Endothelial cell of hepatic sinusoid (primary cell): ENCODE measurements around the gene HLX.

Experiments
- in situ Hi-C: cut with HindIII; loops from 2 replicates; pipeline ENCODE4 v1.10.0; 2017; ENCODE audit warnings: low sequenced_read_pairs

HLX gene

GRCh38 chr1:220894025-220894923, 15.0 kb downstream of the HLX start:
- in situ Hi-C loops = loop anchor here (25.0 kb wide), 1 partner anchor 543 kb away; no protein-coding TSS in a partner anchor

- in situ Hi-C loops = loop anchor here (25.0 kb wide), 1 partner anchor 542 kb away; no protein-coding TSS in a partner anchor
These were observed 15.6 kb downstream of the HLX start for GRCh38 chr1:220894924-220895256.

- in situ Hi-C loops = loop anchor here (25.0 kb wide), 1 partner anchor 542 kb away; no protein-coding TSS in a partner anchor
These were observed 16.2 kb downstream of the HLX start for GRCh38 chr1:220895412-220895946.

- in situ Hi-C loops = loop anchor here (25.0 kb wide), 1 partner anchor 541 kb away; no protein-coding TSS in a partner anchor
These were observed 16.8 kb downstream of the HLX start for GRCh38 chr1:220896092-220896491.

- in situ Hi-C loops = loop anchor here (5.0 kb wide), 1 partner anchor 306 kb away; no protein-coding TSS in a partner anchor
These were observed 21.6 kb downstream of the HLX start for GRCh38 chr1:220900842-220901241.

- in situ Hi-C loops = loop anchor here (5.0 kb wide), 1 partner anchor 305 kb away; no protein-coding TSS in a partner anchor
These were observed 22.6 kb downstream of the HLX start for GRCh38 chr1:220901881-220902280.

GRCh38 chr1:220902916-220903315, 23.7 kb downstream of the HLX start:
- in situ Hi-C loops = loop anchor here (5.0 kb wide), 1 partner anchor 304 kb away; no protein-coding TSS in a partner anchor

- in situ Hi-C loops = loop anchor here (5.0 kb wide), 1 partner anchor 302 kb away; no protein-coding TSS in a partner anchor
These were observed 25.6 kb downstream of the HLX start for GRCh38 chr1:220904876-220905275.

GRCh38 chr1:220905650-220906560, 26.7 kb downstream of the HLX start:
- in situ Hi-C loops = no loop called here

- in situ Hi-C loops = no loop called here
These were observed 27.5 kb downstream of the HLX start for GRCh38 chr1:220906561-220907334.

- in situ Hi-C loops = no loop called here
These were observed 29.5 kb downstream of the HLX start for GRCh38 chr1:220908757-220909156.

- in situ Hi-C loops = no loop called here
These were observed 30.8 kb downstream of the HLX start for GRCh38 chr1:220910021-220910420.

GRCh38 chr1:220914283-220915116, 35.3 kb downstream of the HLX start:
- in situ Hi-C loops = no loop called here

- in situ Hi-C loops = no loop called here
These were observed 35.8 kb downstream of the HLX start for GRCh38 chr1:220915117-220915440.

GRCh38 chr1:220915954-220916353, 36.7 kb downstream of the HLX start:
- in situ Hi-C loops = no loop called here

GRCh38 chr1:220917101-220917500, 37.9 kb downstream of the HLX start:
- in situ Hi-C loops = no loop called here

GRCh38 chr1:220917535-220918209, 38.4 kb downstream of the HLX start:
- in situ Hi-C loops = no loop called here

GRCh38 chr1:220918285-220918951, 39.2 kb downstream of the HLX start:
- in situ Hi-C loops = no loop called here
